Measurements from ENCODE around the gene BMP7.
"Not testable (repeated sequence)": the region's sequence is repeated elsewhere in the genome, so short reads cannot be mapped to it uniquely, and the experiment has no call there.

The BMP7 gene

DNA sequence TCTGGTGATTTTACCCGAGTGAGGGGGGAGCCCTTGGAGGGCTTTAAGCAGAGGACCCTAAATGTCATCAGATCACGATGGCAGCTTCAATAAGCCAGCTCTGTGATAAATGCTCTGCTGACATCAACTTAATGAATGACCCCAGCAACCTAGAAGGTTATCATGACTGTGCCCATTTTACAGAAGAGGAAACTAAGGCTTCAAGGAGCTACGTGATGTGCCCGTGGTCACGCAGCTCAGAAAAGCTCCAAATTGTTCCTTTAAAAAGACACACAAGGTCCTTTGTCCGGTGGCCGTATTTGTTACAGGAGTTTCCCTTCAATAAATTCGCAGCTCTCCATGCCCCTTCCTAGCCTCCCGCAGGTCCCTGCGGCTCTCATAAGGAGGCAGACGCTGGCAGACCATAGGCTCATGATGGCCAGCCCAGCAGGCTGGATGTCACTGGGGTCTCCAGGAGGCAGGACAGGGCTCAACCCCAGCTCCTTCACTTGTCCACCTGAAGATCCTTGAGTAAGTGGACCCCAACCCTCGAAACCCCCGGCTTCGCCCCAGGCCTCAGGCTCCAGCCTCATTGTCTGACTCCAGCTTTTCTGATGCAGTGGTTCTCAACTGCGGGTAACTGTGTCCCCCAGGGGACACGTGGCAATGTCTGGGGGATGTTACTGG lies 106.4 kb downstream of the BMP7 start:
- Histone ChIP-seq H3K36me3 (ENCODE audit: control insufficient read depth in 2 of 2, insufficient read depth in 1 of 2, low read length in 2 of 2) (no peaks in the 10 kb centered on the region), H3K27ac (ENCODE audit: extremely low read depth, low read depth, low read length) (no peak overlapping the region), H3K4me3 (ENCODE audit: low read depth, low read length) (no peak overlapping the region), H3K4me1 (ENCODE audit: control insufficient read depth, insufficient read depth, low read length) (no peaks in the 10 kb centered on the region), H3K9me3 (ENCODE audit: control insufficient read depth, insufficient read depth, low read depth, low read length) (no peaks in the 10 kb centered on the region)
- no peak for TF ChIP-seq KLF10 (tag by site-specific recombination; IDR thresholded peaks at IDR 0.05)
- no peak for TF ChIP-seq ZEB2 (tag by site-specific recombination; IDR thresholded peaks at IDR 0.05)
- TF ChIP-seq, protein P1, sequence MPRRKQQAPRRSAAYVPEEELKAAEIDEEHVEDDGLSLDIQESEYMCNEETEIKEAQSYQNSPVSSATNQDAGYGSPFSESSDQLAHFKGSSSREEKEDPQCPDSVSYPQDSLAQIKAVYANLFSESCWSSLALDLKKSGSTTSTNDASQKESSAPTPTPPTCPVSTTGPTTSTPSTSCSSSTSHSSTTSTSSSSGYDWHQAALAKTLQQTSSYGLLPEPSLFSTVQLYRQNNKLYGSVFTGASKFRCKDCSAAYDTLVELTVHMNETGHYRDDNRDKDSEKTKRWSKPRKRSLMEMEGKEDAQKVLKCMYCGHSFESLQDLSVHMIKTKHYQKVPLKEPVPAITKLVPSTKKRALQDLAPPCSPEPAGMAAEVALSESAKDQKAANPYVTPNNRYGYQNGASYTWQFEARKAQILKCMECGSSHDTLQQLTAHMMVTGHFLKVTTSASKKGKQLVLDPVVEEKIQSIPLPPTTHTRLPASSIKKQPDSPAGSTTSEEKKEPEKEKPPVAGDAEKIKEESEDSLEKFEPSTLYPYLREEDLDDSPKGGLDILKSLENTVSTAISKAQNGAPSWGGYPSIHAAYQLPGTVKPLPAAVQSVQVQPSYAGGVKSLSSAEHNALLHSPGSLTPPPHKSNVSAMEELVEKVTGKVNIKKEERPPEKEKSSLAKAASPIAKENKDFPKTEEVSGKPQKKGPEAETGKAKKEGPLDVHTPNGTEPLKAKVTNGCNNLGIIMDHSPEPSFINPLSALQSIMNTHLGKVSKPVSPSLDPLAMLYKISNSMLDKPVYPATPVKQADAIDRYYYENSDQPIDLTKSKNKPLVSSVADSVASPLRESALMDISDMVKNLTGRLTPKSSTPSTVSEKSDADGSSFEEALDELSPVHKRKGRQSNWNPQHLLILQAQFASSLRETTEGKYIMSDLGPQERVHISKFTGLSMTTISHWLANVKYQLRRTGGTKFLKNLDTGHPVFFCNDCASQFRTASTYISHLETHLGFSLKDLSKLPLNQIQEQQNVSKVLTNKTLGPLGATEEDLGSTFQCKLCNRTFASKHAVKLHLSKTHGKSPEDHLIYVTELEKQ (tag by site-specific recombination; IDR thresholded peaks at IDR 0.05; ENCODE audit: borderline replicate concordance): no peak
- no peak for TF ChIP-seq KLF16 (tag by site-specific recombination; IDR thresholded peaks at IDR 0.05)
- TF ChIP-seq ZBTB1 (tag by site-specific recombination; IDR thresholded peaks at IDR 0.05): no peak
- no peak for TF ChIP-seq ZNF768 (tag by site-specific recombination; IDR thresholded peaks at IDR 0.05)
- TF ChIP-seq, protein P2, sequence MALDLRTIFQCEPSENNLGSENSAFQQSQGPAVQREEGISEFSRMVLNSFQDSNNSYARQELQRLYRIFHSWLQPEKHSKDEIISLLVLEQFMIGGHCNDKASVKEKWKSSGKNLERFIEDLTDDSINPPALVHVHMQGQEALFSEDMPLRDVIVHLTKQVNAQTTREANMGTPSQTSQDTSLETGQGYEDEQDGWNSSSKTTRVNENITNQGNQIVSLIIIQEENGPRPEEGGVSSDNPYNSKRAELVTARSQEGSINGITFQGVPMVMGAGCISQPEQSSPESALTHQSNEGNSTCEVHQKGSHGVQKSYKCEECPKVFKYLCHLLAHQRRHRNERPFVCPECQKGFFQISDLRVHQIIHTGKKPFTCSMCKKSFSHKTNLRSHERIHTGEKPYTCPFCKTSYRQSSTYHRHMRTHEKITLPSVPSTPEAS (tag by site-specific recombination; IDR thresholded peaks at IDR 0.05): no peak
- no peak for TF ChIP-seq ZBTB48 (tag by site-specific recombination; IDR thresholded peaks at IDR 0.05)
- ChIA-PET CTCF (no interaction called here), POLR2A (no interaction called here)

DNA sequence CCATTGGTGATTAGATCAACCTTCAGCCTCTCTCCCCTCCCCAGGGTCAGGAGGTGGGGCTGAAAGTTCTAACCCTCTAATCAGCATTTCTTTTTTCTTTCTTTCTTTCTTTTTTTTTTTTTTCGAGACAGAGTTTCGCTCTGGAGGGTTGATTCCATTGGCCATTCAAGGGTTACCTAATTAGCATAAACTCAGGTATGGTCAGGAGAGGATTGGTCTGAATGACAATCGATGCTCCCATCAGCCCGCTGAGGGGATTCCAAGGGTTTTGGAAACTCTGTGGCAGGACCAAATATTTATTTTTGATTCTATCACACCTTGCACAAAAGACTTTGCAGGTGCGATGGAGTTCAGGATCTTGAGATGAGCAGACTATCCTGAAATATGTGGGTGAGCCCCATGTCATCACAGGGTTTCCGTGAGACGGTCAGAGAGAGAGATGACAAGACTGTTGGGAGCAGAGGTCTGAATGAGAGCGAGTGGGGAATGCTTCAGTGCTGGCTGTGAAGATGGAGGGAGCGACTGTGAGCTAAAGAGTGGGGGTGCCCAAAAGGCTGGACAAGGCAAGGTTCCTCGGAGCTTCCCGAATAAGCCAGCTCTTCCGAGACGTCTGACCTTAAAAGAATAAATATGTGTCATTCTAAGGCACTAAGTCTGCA lies 107.1 kb downstream of the BMP7 start:
- TF ChIP-seq, protein P3, sequence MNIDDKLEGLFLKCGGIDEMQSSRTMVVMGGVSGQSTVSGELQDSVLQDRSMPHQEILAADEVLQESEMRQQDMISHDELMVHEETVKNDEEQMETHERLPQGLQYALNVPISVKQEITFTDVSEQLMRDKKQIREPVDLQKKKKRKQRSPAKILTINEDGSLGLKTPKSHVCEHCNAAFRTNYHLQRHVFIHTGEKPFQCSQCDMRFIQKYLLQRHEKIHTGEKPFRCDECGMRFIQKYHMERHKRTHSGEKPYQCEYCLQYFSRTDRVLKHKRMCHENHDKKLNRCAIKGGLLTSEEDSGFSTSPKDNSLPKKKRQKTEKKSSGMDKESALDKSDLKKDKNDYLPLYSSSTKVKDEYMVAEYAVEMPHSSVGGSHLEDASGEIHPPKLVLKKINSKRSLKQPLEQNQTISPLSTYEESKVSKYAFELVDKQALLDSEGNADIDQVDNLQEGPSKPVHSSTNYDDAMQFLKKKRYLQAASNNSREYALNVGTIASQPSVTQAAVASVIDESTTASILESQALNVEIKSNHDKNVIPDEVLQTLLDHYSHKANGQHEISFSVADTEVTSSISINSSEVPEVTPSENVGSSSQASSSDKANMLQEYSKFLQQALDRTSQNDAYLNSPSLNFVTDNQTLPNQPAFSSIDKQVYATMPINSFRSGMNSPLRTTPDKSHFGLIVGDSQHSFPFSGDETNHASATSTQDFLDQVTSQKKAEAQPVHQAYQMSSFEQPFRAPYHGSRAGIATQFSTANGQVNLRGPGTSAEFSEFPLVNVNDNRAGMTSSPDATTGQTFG (tag by site-specific recombination; IDR thresholded peaks at IDR 0.05; ENCODE audit: borderline replicate concordance): no peak
- no peak for TF ChIP-seq SCRT2 (tag by site-specific recombination; IDR thresholded peaks at IDR 0.05)
- POLR2A ChIA-PET: no interaction called here
- CTCF ChIA-PET: interaction anchor here (0.6 kb wide), 1 partner anchor 148 kb away, joined by 3 read pairs; no protein-coding TSS in a partner anchor
- Histone ChIP-seq H3K27ac (ENCODE audit: extremely low read depth, low read depth, low read length) (no peak overlapping the region), H3K4me1 (ENCODE audit: control insufficient read depth, insufficient read depth, low read length) (no peaks in the 10 kb centered on the region), H3K36me3 (ENCODE audit: control insufficient read depth in 2 of 2, insufficient read depth in 1 of 2, low read length in 2 of 2) (no peaks in the 10 kb centered on the region), H3K9me3 (ENCODE audit: control insufficient read depth, insufficient read depth, low read depth, low read length) (no peaks in the 10 kb centered on the region), H3K4me3 (ENCODE audit: low read depth, low read length) (no peak overlapping the region)

GRCh38 chr20:57158474-57158873 lies 108.0 kb downstream of the BMP7 start:
- POLR2A ChIA-PET: no interaction called here

GRCh38 chr20:57157787-57158186 lies 108.7 kb downstream of the BMP7 start:
- H3K4me1 ChIP-seq (ENCODE audit: control insufficient read depth, insufficient read depth, low read length); H3K9me3 ChIP-seq (ENCODE audit: control insufficient read depth, insufficient read depth, low read depth, low read length); CTCF ChIA-PET; H3K27ac ChIP-seq (ENCODE audit: extremely low read depth, low read depth, low read length); H3K4me3 ChIP-seq (ENCODE audit: low read depth, low read length); H3K36me3 ChIP-seq (ENCODE audit: control insufficient read depth in 2 of 2, insufficient read depth in 1 of 2, low read length in 2 of 2); POLR2A ChIA-PET: not testable (repeated sequence)

More at GRCh38 chr20:57158474-57158873, 108.0 kb downstream of the BMP7 start:
- no peak for TF ChIP-seq HOXD13 (CRISPR knock-in tag; IDR thresholded peaks at IDR 0.05; ENCODE audit: borderline replicate concordance)
- TF ChIP-seq ZNF560 (tag by site-specific recombination; IDR thresholded peaks at IDR 0.05; ENCODE audit: borderline replicate concordance): no peak
- no peak for TF ChIP-seq ZNF350 (tag by site-specific recombination; IDR thresholded peaks at IDR 0.05)
- TF ChIP-seq, protein P4, sequence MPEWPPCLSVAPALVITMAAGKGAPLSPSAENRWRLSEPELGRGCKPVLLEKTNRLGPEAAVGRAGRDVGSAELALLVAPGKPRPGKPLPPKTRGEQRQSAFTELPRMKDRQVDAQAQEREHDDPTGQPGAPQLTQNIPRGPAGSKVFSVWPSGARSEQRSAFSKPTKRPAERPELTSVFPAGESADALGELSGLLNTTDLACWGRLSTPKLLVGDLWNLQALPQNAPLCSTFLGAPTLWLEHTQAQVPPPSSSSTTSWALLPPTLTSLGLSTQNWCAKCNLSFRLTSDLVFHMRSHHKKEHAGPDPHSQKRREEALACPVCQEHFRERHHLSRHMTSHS (tag by site-specific recombination; IDR thresholded peaks at IDR 0.05): no peak
- no peak for TF ChIP-seq ZNF311 (tag by site-specific recombination; IDR thresholded peaks at IDR 0.05; ENCODE audit: borderline replicate concordance)
- no peak for TF ChIP-seq ZNF239 (tag by site-specific recombination; IDR thresholded peaks at IDR 0.05)
- TF ChIP-seq, protein P2 (tag by site-specific recombination; IDR thresholded peaks at IDR 0.05): no peak
- no peak for TF ChIP-seq ZBTB1 (tag by site-specific recombination; IDR thresholded peaks at IDR 0.05)
- TF ChIP-seq SCRT1 (tag by site-specific recombination; IDR thresholded peaks at IDR 0.05; ENCODE audit: borderline replicate concordance): no peak
- TF ChIP-seq ZNF768 (tag by site-specific recombination; IDR thresholded peaks at IDR 0.05): no peak
- TF ChIP-seq KLF9 (tag by site-specific recombination; IDR thresholded peaks at IDR 0.05; ENCODE audit: low read depth): no peak
- Histone ChIP-seq H3K4me3 (ENCODE audit: low read depth, low read length) (no peak overlapping the region), H3K36me3 (ENCODE audit: control insufficient read depth in 2 of 2, insufficient read depth in 1 of 2, low read length in 2 of 2) (no peaks in the 10 kb centered on the region), H3K4me1 (ENCODE audit: control insufficient read depth, insufficient read depth, low read length) (no peaks in the 10 kb centered on the region), H3K27ac (ENCODE audit: extremely low read depth, low read depth, low read length) (no peak overlapping the region), H3K9me3 (ENCODE audit: control insufficient read depth, insufficient read depth, low read depth, low read length) (no peaks in the 10 kb centered on the region)
- CTCF ChIA-PET: no interaction called here
